Measurements from ENCODE around the gene SOX1. TPM values are rescaled to one million over a fixed set of nuclear protein-coding genes. Genes with fewer than 3 reads are reported as not detected.

SOX1 gene
- total and polyA plus RNA-seq, 4 donors, result not detected

DNA sequence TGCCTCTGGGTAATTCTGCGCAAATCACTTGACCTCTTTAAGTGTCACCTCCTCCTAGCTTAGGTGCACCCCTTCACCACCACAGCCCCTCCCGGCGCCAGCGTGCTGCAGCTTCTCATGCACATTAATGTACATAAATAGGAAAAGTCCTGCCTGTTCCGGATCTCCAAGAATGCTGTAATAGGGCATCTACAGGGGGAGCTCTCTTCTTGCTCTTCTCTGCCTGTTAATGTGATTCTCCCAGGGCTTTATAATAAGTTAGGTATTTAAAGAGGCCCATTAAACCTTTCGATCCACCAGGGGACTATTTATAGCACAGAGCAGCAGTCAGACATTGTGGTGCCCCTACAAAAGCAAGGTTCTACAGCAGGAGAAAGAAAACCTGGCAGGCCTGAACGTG lies 35.3 kb downstream of the SOX1 start:
- DNase-seq (ENCODE audit: low spot score), result no peak
- Histone ChIP-seq H3K27ac (ENCODE audit: low read depth in 1 of 2, low read length in 2 of 2) (no peak overlapping the region), H3K27me3 (ENCODE audit: control insufficient read depth in 4 of 4, insufficient read depth in 4 of 4, low read length in 3 of 4) (peaks cover 2 to 17% (median 10%) of the 10 kb centered on the region in 4 donors)

DNA sequence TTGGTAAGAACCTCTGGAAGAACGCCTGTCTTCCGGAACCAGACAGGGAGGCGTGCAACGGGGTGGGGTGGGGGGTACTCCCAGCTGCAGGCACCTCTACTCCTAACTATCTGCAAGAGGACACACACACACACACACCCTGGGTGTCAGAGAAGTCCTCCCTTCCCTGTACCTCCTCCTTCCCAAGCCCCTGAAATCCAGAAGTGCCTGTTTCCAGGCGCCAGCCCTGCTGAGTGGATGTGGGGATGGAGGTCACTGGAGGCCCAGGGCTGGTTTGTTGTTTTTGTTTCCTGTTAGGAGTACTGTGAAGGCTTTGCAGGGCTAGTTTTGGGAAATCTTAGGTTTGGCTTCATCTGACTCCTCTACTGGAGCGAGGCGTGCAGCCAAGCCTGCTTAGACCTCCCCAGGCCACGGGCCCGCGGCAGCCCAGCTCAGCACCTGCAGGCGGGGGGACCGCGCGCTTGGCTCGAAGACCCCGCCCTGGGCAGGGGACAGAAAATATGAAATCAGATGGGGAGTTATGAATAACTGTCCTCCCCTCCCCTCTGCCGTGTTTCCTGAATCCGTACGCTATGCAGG lies 36.4 kb downstream of the SOX1 start:
- H3K9ac ChIP-seq (ENCODE audit: low read depth in 1 of 2, low read length in 2 of 2), result no peak overlapping the region
- H3K27me3 ChIP-seq (ENCODE audit: control insufficient read depth in 4 of 4, insufficient read depth in 4 of 4, low read length in 3 of 4), result peaks cover 4 to 18% (median 12%) of the 10 kb centered on the region in 4 donors
- no peaks in the 10 kb centered on the region for H3K9me3 ChIP-seq (ENCODE audit: control insufficient read depth in 4 of 4, low read length in 3 of 4)
- no peaks in the 10 kb centered on the region for H3K36me3 ChIP-seq (ENCODE audit: control insufficient read depth in 4 of 4, insufficient read depth in 3 of 4, low read depth in 1 of 4, low read length in 3 of 4)
- TF ChIP-seq CTCF (IDR thresholded peaks at IDR 0.05; ENCODE audit: low read depth, low read length, missing input control) (no peak), EGR1 (IDR thresholded peaks at IDR 0.05; ENCODE audit: low read depth in 2 of 2) (no peak), HNF4G (IDR thresholded peaks at IDR 0.05) (no peak)
- TF ChIP-seq, protein P1, sequence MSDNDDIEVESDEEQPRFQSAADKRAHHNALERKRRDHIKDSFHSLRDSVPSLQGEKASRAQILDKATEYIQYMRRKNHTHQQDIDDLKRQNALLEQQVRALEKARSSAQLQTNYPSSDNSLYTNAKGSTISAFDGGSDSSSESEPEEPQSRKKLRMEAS (IDR thresholded peaks at IDR 0.05), result no peak
- H3K27ac ChIP-seq (ENCODE audit: low read depth in 1 of 2, low read length in 2 of 2), result no peak overlapping the region
- H3K4me3 ChIP-seq (ENCODE audit: low read depth in 1 of 3, low read length in 3 of 3), result peak overlapping the region in 1 of 3 donors; percentile 23
- 41% methylated on average over 18 of the region's 19 CpGs for WGBS
- H3K4me1 ChIP-seq (ENCODE audit: control insufficient read depth in 4 of 4, insufficient read depth in 4 of 4, low read length in 3 of 4), result peaks cover 11 to 27% (median 18%) of the 10 kb centered on the region in 4 donors
- DNase-seq (ENCODE audit: low spot score), result no peak

More for the DNA sequence above, 35.3 kb downstream of the SOX1 start:
- no peak overlapping the region for H3K9ac ChIP-seq (ENCODE audit: low read depth in 1 of 2, low read length in 2 of 2)
- H3K4me3 ChIP-seq (ENCODE audit: low read depth in 1 of 3, low read length in 3 of 3), result no peak overlapping the region
- TF ChIP-seq TAF1 (conservative IDR thresholded peaks at IDR 0.05) (no peak), RAD21 (IDR thresholded peaks at IDR 0.05) (peak; percentile 69 to 84), CTCF (IDR thresholded peaks at IDR 0.05; ENCODE audit: low read depth, low read length, missing input control) (peak; percentile 28), FOXA1 (IDR thresholded peaks at IDR 0.05) (no peak), GABPA (IDR thresholded peaks at IDR 0.05 in 1 of 2, conservative IDR thresholded peaks at IDR 0.05 in 1 of 2) (no peak)
- H3K9me3 ChIP-seq (ENCODE audit: control insufficient read depth in 4 of 4, low read length in 3 of 4), result no peaks in the 10 kb centered on the region
- WGBS, result 20% methylated on average over 7 of the region's 7 CpGs
- H3K36me3 ChIP-seq (ENCODE audit: control insufficient read depth in 4 of 4, insufficient read depth in 3 of 4, low read depth in 1 of 4, low read length in 3 of 4), result no peaks in the 10 kb centered on the region
- peaks cover 11 to 27% (median 18%) of the 10 kb centered on the region in 4 donors for H3K4me1 ChIP-seq (ENCODE audit: control insufficient read depth in 4 of 4, insufficient read depth in 4 of 4, low read length in 3 of 4)

- TF ChIP-seq YY1 (IDR thresholded peaks at IDR 0.05) (no peak), FOXA1 (IDR thresholded peaks at IDR 0.05) (no peak), RAD21 (IDR thresholded peaks at IDR 0.05) (no peak), HNF4G (IDR thresholded peaks at IDR 0.05) (no peak), ATF3 (IDR thresholded peaks at IDR 0.05) (no peak), RXRA (IDR thresholded peaks at IDR 0.05) (no peak)
- WGBS, result 5% methylated on average over 76 of the region's 76 CpGs
- Histone ChIP-seq H3K9me3 (ENCODE audit: control insufficient read depth in 4 of 4, low read length in 3 of 4) (no peaks in the 10 kb centered on the region), H3K36me3 (ENCODE audit: control insufficient read depth in 4 of 4, insufficient read depth in 3 of 4, low read depth in 1 of 4, low read length in 3 of 4) (no peaks in the 10 kb centered on the region), H3K9ac (ENCODE audit: low read depth in 1 of 2, low read length in 2 of 2) (no peak overlapping the region), H3K27me3 (ENCODE audit: control insufficient read depth in 4 of 4, insufficient read depth in 4 of 4, low read length in 3 of 4) (peaks cover 7 to 22% (median 13%) of the 10 kb centered on the region in 4 donors), H3K4me3 (ENCODE audit: low read depth in 1 of 3, low read length in 3 of 3) (peak overlapping the region in 2 of 3 donors; percentile 23 to 27), H3K4me1 (ENCODE audit: control insufficient read depth in 4 of 4, insufficient read depth in 4 of 4, low read length in 3 of 4) (peaks cover 11 to 27% (median 18%) of the 10 kb centered on the region in 4 donors), H3K27ac (ENCODE audit: low read depth in 1 of 2, low read length in 2 of 2) (no peak overlapping the region)
- DNase-seq (ENCODE audit: low spot score), result no peak
These were observed 37.3 kb downstream of the SOX1 start for GRCh38 chr13:112103961-112104880.
